8988T (cell line): Measurements from ENCODE around the gene NEK1.
"Not testable (repeated sequence)": the region's sequence is repeated elsewhere in the genome, so short reads cannot be mapped to it uniquely, and the experiment has no call there.

Source experiments
- DNase-seq: peaks from one replicate; pipeline ENCODE4 v3.0.0; 2011

NEK1 gene

GRCh38 chr4:169493164-169493524 lies 119.2 kb downstream of the NEK1 start:
- DNase-seq = no peak

GRCh38 chr4:169492436-169493163 lies 119.8 kb downstream of the NEK1 start:
- no peak for DNase-seq

GRCh38 chr4:169491211-169491610 lies 121.2 kb downstream of the NEK1 start:
- no peak for DNase-seq

- DNase-seq = no peak
Observed at GRCh38 chr4:169489306-169489705, 123.1 kb downstream of the NEK1 start.

GRCh38 chr4:169485791-169486742 lies 126.3 kb downstream of the NEK1 start:
- DNase-seq = no peak

GRCh38 chr4:169485086-169485485 lies 127.3 kb downstream of the NEK1 start:
- no peak for DNase-seq

GRCh38 chr4:169484485-169484884 lies 127.9 kb downstream of the NEK1 start:
- no peak for DNase-seq

GRCh38 chr4:169464080-169464479 lies 148.3 kb downstream of the NEK1 start:
- no peak for DNase-seq

GRCh38 chr4:169460081-169460480 lies 152.3 kb downstream of the NEK1 start:
- no peak for DNase-seq

- DNase-seq = no peak
Observed at GRCh38 chr4:169458575-169458974, 153.8 kb downstream of the NEK1 start.

- not testable (repeated sequence) for DNase-seq
Observed at GRCh38 chr4:169452644-169453043, 159.7 kb downstream of the NEK1 start.

GRCh38 chr4:169448935-169449334 lies 163.4 kb downstream of the NEK1 start:
- DNase-seq = not testable (repeated sequence)

- DNase-seq = no peak
Observed at GRCh38 chr4:169446824-169447223, 165.6 kb downstream of the NEK1 start.

- DNase-seq = no peak
Observed at GRCh38 chr4:169443748-169444147, 168.6 kb downstream of the NEK1 start.

- DNase-seq = no peak
Observed at GRCh38 chr4:169440446-169440845, 171.9 kb downstream of the NEK1 start.

GRCh38 chr4:169439244-169439643 lies 173.1 kb downstream of the NEK1 start:
- DNase-seq = no peak

- DNase-seq = no peak
Observed at GRCh38 chr4:169438057-169438480, 174.3 kb downstream of the NEK1 start.

GRCh38 chr4:169437299-169438047 lies 174.9 kb downstream of the NEK1 start:
- DNase-seq = no peak

GRCh38 chr4:169436734-169437133 lies 175.6 kb downstream of the NEK1 start:
- no peak for DNase-seq

GRCh38 chr4:169428376-169428775 lies 184.0 kb downstream of the NEK1 start:
- no peak for DNase-seq

GRCh38 chr4:169427727-169428126 lies 184.7 kb downstream of the NEK1 start:
- not testable (repeated sequence) for DNase-seq

- no peak for DNase-seq
Observed at GRCh38 chr4:169420291-169420690, 192.1 kb downstream of the NEK1 start.

- DNase-seq = no peak
Observed at GRCh38 chr4:169418846-169419245, 193.5 kb downstream of the NEK1 start.
